ENCODE results near the gene TRIM72. TPM values are rescaled to one million over a fixed set of nuclear protein-coding genes. Genes with fewer than 3 reads are reported as not detected.

Gene TRIM72
- polyA plus RNA-seq, 3 donors: 0.04 TPM; not detected in 2

DNA sequence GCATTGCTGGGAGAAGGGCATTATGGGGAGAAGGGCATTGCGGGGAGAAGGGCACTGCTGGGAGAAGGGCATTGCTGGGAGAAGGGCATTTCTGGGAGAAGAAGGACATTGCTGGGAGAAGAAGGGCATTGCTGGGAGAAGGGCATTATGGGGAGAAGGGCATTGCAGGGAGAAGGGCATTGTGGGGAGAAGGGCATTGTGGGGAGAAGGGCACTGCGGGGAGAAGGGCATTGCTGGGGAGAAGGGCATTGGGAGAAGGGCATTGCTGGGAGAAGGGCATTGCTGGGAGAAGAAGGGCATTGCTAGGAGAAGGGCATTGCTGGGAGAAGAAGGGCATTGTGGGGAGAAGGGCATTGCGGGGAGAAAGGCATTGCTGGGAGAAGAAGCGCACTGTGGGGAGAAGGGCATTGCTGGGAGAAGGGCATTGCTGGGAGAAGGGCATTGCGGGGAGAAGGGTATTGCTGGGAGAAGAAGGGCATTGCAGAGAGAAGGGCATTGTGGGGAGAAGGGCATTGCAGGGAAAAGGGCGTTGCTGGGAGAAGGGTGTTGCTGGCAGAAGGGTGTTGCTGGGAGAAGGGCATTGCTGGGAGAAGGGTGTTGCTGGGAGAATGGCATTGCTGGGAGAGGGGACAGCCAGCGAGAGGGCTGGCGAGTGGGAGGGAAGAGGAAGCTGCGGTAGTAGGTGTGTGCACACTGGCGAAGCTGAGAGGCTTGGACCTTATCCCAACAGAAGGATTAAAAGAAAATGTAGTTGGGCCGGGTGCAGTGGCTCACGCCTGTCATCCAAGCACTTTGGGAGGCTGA, 7.6 kb downstream of the TRIM72 start:
- no peak overlapping the region for H3K4me3 ChIP-seq (replicated peaks in 1 of 3; ENCODE audit: low read depth in 2 of 3, low read length in 3 of 3)
- H3K79me2 ChIP-seq (ENCODE audit: insufficient read depth, low read length): no peaks in the 10 kb centered on the region
- H3K27me3 ChIP-seq (ENCODE audit: control insufficient read depth in 2 of 2, insufficient read depth in 2 of 2, low read length in 2 of 2): peaks cover 7 to 36% of the 10 kb centered on the region in 2 donors
- H3K4me1 ChIP-seq (ENCODE audit: control insufficient read depth in 1 of 2, insufficient read depth in 2 of 2, low read length in 2 of 2): peaks cover 9 to 17% of the 10 kb centered on the region in 2 donors
- peaks cover 23% of the 10 kb centered on the region for H3K4me1 Mint-ChIP-seq
- peaks cover 8 to 13% of the 10 kb centered on the region in 2 donors for H3K36me3 Mint-ChIP-seq
- TF ChIP-seq, protein P1, sequence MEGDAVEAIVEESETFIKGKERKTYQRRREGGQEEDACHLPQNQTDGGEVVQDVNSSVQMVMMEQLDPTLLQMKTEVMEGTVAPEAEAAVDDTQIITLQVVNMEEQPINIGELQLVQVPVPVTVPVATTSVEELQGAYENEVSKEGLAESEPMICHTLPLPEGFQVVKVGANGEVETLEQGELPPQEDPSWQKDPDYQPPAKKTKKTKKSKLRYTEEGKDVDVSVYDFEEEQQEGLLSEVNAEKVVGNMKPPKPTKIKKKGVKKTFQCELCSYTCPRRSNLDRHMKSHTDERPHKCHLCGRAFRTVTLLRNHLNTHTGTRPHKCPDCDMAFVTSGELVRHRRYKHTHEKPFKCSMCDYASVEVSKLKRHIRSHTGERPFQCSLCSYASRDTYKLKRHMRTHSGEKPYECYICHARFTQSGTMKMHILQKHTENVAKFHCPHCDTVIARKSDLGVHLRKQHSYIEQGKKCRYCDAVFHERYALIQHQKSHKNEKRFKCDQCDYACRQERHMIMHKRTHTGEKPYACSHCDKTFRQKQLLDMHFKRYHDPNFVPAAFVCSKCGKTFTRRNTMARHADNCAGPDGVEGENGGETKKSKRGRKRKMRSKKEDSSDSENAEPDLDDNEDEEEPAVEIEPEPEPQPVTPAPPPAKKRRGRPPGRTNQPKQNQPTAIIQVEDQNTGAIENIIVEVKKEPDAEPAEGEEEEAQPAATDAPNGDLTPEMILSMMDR (IDR thresholded peaks at IDR 0.05): no peak
- no peak overlapping the region for H2AFZ ChIP-seq (ENCODE audit: insufficient read depth, low read depth, low read length, poor library complexity, severe bottlenecking)
- H3K4me2 ChIP-seq (replicated peaks; ENCODE audit: extremely low read depth, low read length, poor library complexity, severe bottlenecking): no peak overlapping the region
- H3K27ac Mint-ChIP-seq: no peak overlapping the region
- peaks cover 0 to 8% (median 4%) of the 10 kb centered on the region in 7 donors for H3K9me3 Mint-ChIP-seq
- peaks cover 0 to 4% of the 10 kb centered on the region in 2 donors for H3K9me3 ChIP-seq (replicated peaks in 1 of 2; ENCODE audit: control insufficient read depth in 1 of 2, insufficient read depth in 1 of 2, low read length in 2 of 2)
- peak overlapping the region in 1 of 2 donors; percentile 54 for H3K4me3 Mint-ChIP-seq
- WGBS (ENCODE audit: insufficient coverage): 62% methylated on average over 10 of the region's 12 CpGs
- H4K20me1 ChIP-seq (ENCODE audit: insufficient read depth, low read length): no peaks in the 10 kb centered on the region
- intact Hi-C loops (cut with micrococcal nuclease): no loop called here
- H3K27ac ChIP-seq (ENCODE audit: low read depth in 1 of 2, low read length in 2 of 2): no peak overlapping the region
- no peak overlapping the region for H3K9ac ChIP-seq (ENCODE audit: insufficient read depth, low read length, poor library complexity, severe bottlenecking)
- H3K27me3 Mint-ChIP-seq (ENCODE audit: low read depth in 3 of 3): peaks cover 38 to 47% (median 40%) of the 10 kb centered on the region in 3 donors
- no peaks in the 10 kb centered on the region for H3K36me3 ChIP-seq (replicated peaks in 1 of 2; ENCODE audit: control insufficient read depth in 1 of 2, insufficient read depth in 2 of 2, low read length in 2 of 2)
- DNase-seq: no peak

DNA sequence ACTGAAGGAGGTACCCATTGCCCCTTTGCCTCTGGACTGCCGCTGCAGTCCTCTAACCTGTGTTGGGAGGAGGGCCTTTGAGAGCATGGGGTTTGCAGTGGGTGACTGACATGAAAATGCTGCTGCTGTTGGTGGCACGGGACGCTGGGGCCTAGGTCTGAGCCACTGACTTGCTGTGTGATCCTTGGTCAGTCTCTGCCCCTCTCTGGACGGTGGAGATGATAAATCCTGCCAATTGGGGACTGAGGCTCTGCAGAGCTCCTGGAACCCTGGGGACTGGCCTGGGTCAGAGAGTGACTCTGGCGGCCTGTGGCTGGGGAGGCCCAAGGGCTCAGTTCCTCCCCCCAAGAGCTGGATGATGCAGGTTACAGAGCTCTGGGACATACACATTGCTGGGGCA, 9.1 kb downstream of the TRIM72 start:
- WGBS (ENCODE audit: insufficient coverage): 97% methylated on average over 5 of the region's 5 CpGs
- Mint-ChIP-seq H3K4me3 (no peak overlapping the region), H3K27ac (no peak overlapping the region), H3K36me3 (peaks cover under 1 to 3% of the 10 kb centered on the region in 2 donors), H3K9me3 (peaks cover 0 to 2% (median 0%) of the 10 kb centered on the region in 7 donors), H3K4me1 (peaks cover 14% of the 10 kb centered on the region), H3K27me3 (ENCODE audit: low read depth in 3 of 3) (peaks cover 23 to 32% (median 28%) of the 10 kb centered on the region in 3 donors)
- Histone ChIP-seq H4K20me1 (ENCODE audit: insufficient read depth, low read length) (no peaks in the 10 kb centered on the region), H3K79me2 (ENCODE audit: insufficient read depth, low read length) (no peaks in the 10 kb centered on the region), H3K4me1 (ENCODE audit: control insufficient read depth in 1 of 2, insufficient read depth in 2 of 2, low read length in 2 of 2) (peaks cover 0 to 5% of the 10 kb centered on the region in 2 donors), H3K9ac (ENCODE audit: insufficient read depth, low read length, poor library complexity, severe bottlenecking) (no peak overlapping the region), H3K4me3 (replicated peaks in 1 of 3; ENCODE audit: low read depth in 2 of 3, low read length in 3 of 3) (no peak overlapping the region), H3K27ac (ENCODE audit: low read depth in 1 of 2, low read length in 2 of 2) (no peak overlapping the region), H2AFZ (ENCODE audit: insufficient read depth, low read depth, low read length, poor library complexity, severe bottlenecking) (no peak overlapping the region), H3K9me3 (replicated peaks in 1 of 2; ENCODE audit: control insufficient read depth in 1 of 2, insufficient read depth in 1 of 2, low read length in 2 of 2) (no peaks in the 10 kb centered on the region), H3K36me3 (replicated peaks in 1 of 2; ENCODE audit: control insufficient read depth in 1 of 2, insufficient read depth in 2 of 2, low read length in 2 of 2) (no peaks in the 10 kb centered on the region), H3K4me2 (replicated peaks; ENCODE audit: extremely low read depth, low read length, poor library complexity, severe bottlenecking) (no peak overlapping the region), H3K27me3 (ENCODE audit: control insufficient read depth in 2 of 2, insufficient read depth in 2 of 2, low read length in 2 of 2) (peaks cover 0 to 21% of the 10 kb centered on the region in 2 donors)
- intact Hi-C loops (cut with micrococcal nuclease): no loop called here
- no peak for DNase-seq
- TF ChIP-seq, protein P1 (IDR thresholded peaks at IDR 0.05): no peak
